Loucy (cell line): ENCODE data around the gene KSR2.

Experiments
- H2AFZ ChIP-seq: fragments of 200-600 bp; sonication (generic); 2 replicates; pipeline ENCODE4 v1.6.0; 2016; ENCODE audit warnings: antibody characterized with exemption, mild to moderate bottlenecking, low read length, moderate library complexity
- H3F3A ChIP-seq: fragments of 200-600 bp; 2 replicates; pipeline ENCODE4 v1.6.0; 2016; ENCODE audit warnings: antibody characterized with exemption, low read depth, mild to moderate bottlenecking
- H3K27me3 ChIP-seq: fragments of 200-600 bp; sonication (generic); 2 replicates; pipeline ENCODE4 v1.6.1; 2014; ENCODE audit warnings: low read length, mild to moderate bottlenecking; ENCODE audit not compliant: insufficient read depth, poor library complexity, severe bottlenecking
- H3K36me3 ChIP-seq: fragments of 200-600 bp; sonication (generic); 2 replicates; pipeline ENCODE4 v1.6.1; 2016; ENCODE audit warnings: low read length; ENCODE audit not compliant: insufficient read depth
- H3K4me1 ChIP-seq: fragments of 200-600 bp; sonication (generic); 2 replicates; pipeline ENCODE4 v1.5.1; 2014; ENCODE audit warnings: low read length, mild to moderate bottlenecking; ENCODE audit not compliant: insufficient read depth, poor library complexity, severe bottlenecking
- H3K4me2 ChIP-seq: fragments of 200-600 bp; sonication (generic); 2 replicates; pipeline ENCODE4 v1.6.0; 2014; ENCODE audit warnings: antibody characterized with exemption, low read length, low read depth, mild to moderate bottlenecking; ENCODE audit not compliant: poor library complexity, severe bottlenecking
- H3K4me3 ChIP-seq: fragments of 200-600 bp; sonication (generic); 2 replicates; pipeline ENCODE4 v1.5.1; 2014; ENCODE audit warnings: low read length, mild to moderate bottlenecking, mixed read lengths; ENCODE audit not compliant: poor library complexity, severe bottlenecking
- H3K79me2 ChIP-seq: fragments of 200-600 bp; sonication (generic); 2 replicates; pipeline ENCODE4 v1.6.1; 2014; ENCODE audit warnings: low read length; ENCODE audit not compliant: insufficient read depth
- H3K9ac ChIP-seq: fragments of 200-600 bp; sonication (generic); 2 replicates; pipeline ENCODE4 v1.6.0; 2014; ENCODE audit warnings: mild to moderate bottlenecking, low read depth, low read length, moderate library complexity; ENCODE audit not compliant: poor library complexity, severe bottlenecking
- H3K9me2 ChIP-seq: fragments of 200-600 bp; sonication (generic); replicated peaks from 2 replicates; pipeline ENCODE4 v1.6.1; 2016; ENCODE audit warnings: low read depth, low read length, mixed read lengths
- H3K9me3 ChIP-seq: fragments of 200-600 bp; sonication (generic); 2 replicates; pipeline ENCODE4 v1.6.1; 2014; ENCODE audit warnings: mild to moderate bottlenecking, antibody characterized with exemption, low read length, low read depth; ENCODE audit not compliant: insufficient read depth
- H4K20me1 ChIP-seq: fragments of 200-600 bp; sonication (generic); 2 replicates; pipeline ENCODE4 v1.6.0; 2014; ENCODE audit warnings: antibody characterized with exemption, low read length, mild to moderate bottlenecking; ENCODE audit not compliant: insufficient read depth, poor library complexity, severe bottlenecking
- CTCF ChIP-seq: fragments of 200-600 bp; sonication (generic); conservative IDR thresholded peaks from 2 replicates; pipeline ENCODE4 v1.5.1; 2014; ENCODE audit warnings: mild to moderate bottlenecking, antibody characterized with exemption, low read length
- EZH2phosphoT487 ChIP-seq: fragments of 200-600 bp; IDR thresholded peaks from 2 replicates; pipeline ENCODE4 v1.6.1; 2018; ENCODE audit warnings: antibody characterized with exemption, mild to moderate bottlenecking, moderate library complexity, borderline replicate concordance

KSR2 gene

GRCh38 chr12:117555889-117556288 lies 412.9 kb downstream of the KSR2 start:
- H3K9me2 ChIP-seq = no peaks in the 10 kb centered on the region
- H3K27me3 ChIP-seq = no peaks in the 10 kb centered on the region
- no peak overlapping the region for H3K4me3 ChIP-seq
- H4K20me1 ChIP-seq = no peaks in the 10 kb centered on the region
- H3K4me1 ChIP-seq = no peaks in the 10 kb centered on the region
- no peak for TF ChIP-seq CTCF
- TF ChIP-seq EZH2phosphoT487 = no peak
- H3K36me3 ChIP-seq = no peaks in the 10 kb centered on the region
- H2AFZ ChIP-seq = no peak overlapping the region
- no peaks in the 10 kb centered on the region for H3F3A ChIP-seq
- H3K9me3 ChIP-seq = no peaks in the 10 kb centered on the region; the same call in 1 of the 2 replicates
- no peak overlapping the region for H3K4me2 ChIP-seq
- H3K79me2 ChIP-seq = no peaks in the 10 kb centered on the region
- H3K9ac ChIP-seq = no peak overlapping the region

GRCh38 chr12:117552971-117553370 lies 415.8 kb downstream of the KSR2 start:
- no peak overlapping the region for H3K4me3 ChIP-seq
- no peaks in the 10 kb centered on the region for H3F3A ChIP-seq
- no peak overlapping the region for H3K4me2 ChIP-seq
- no peak for TF ChIP-seq EZH2phosphoT487
- no peaks in the 10 kb centered on the region for H3K79me2 ChIP-seq
- no peaks in the 10 kb centered on the region for H3K9me2 ChIP-seq
- H4K20me1 ChIP-seq = no peaks in the 10 kb centered on the region
- H3K4me1 ChIP-seq = no peaks in the 10 kb centered on the region
- no peaks in the 10 kb centered on the region for H3K36me3 ChIP-seq
- H2AFZ ChIP-seq = no peak overlapping the region
- H3K9me3 ChIP-seq = no peaks in the 10 kb centered on the region; the same call in 1 of the 2 replicates
- H3K27me3 ChIP-seq = no peaks in the 10 kb centered on the region
- H3K9ac ChIP-seq = no peak overlapping the region

GRCh38 chr12:117551665-117552064 lies 417.1 kb downstream of the KSR2 start:
- Histone ChIP-seq H3K27me3 (no peaks in the 10 kb centered on the region), H3K4me1 (no peaks in the 10 kb centered on the region), H3K79me2 (no peaks in the 10 kb centered on the region), H3K4me2 (no peak overlapping the region), H4K20me1 (no peaks in the 10 kb centered on the region), H3F3A (no peaks in the 10 kb centered on the region), H2AFZ (no peak overlapping the region), H3K9ac (no peak overlapping the region), H3K4me3 (no peak overlapping the region), H3K36me3 (no peaks in the 10 kb centered on the region), H3K9me3 (no peaks in the 10 kb centered on the region; the same call in 1 of the 2 replicates), H3K9me2 (no peaks in the 10 kb centered on the region)
- TF ChIP-seq EZH2phosphoT487 = no peak
- no peak for TF ChIP-seq CTCF

GRCh38 chr12:117547209-117547608 lies 421.6 kb downstream of the KSR2 start:
- no peaks in the 10 kb centered on the region for H3K9me2 ChIP-seq
- H3K4me3 ChIP-seq = no peak overlapping the region
- H2AFZ ChIP-seq = no peak overlapping the region
- no peaks in the 10 kb centered on the region for H3K27me3 ChIP-seq
- H3K4me1 ChIP-seq = no peaks in the 10 kb centered on the region
- no peak overlapping the region for H3K4me2 ChIP-seq
- no peaks in the 10 kb centered on the region for H3F3A ChIP-seq
- H3K79me2 ChIP-seq = no peaks in the 10 kb centered on the region
- no peaks in the 10 kb centered on the region for H4K20me1 ChIP-seq
- peaks cover 4% of the 10 kb centered on the region; the same call in 1 of the 2 replicates for H3K9me3 ChIP-seq
- no peak for TF ChIP-seq EZH2phosphoT487
- no peak for TF ChIP-seq CTCF
- no peaks in the 10 kb centered on the region for H3K36me3 ChIP-seq
- H3K9ac ChIP-seq = no peak overlapping the region
